ENCODE data around the gene SARS1.

- TF ChIP-seq ZFP91 (CRISPR knock-in tag; IDR thresholded peaks at IDR 0.05; ENCODE audit: borderline replicate concordance) (no peak), TCF7L2 (IDR thresholded peaks at IDR 0.05; ENCODE audit: low read depth, low read length) (no peak), PHB2 (IDR thresholded peaks at IDR 0.05; ENCODE audit: partially characterized antibody) (no peak)
Measured at GRCh38 chr1:109171646-109172045, 42.1 kb upstream of the SARS1 start.

All from HepG2 (cell line).